SH-SY5Y (cell line): ENCODE measurements around the gene FRMD4A.

ENCODE experiments used
- GATA2 ChIP-seq: IDR thresholded peaks from 2 replicates; pipeline ENCODE4 v1.6.1; 2011; ENCODE audit warnings: mild to moderate bottlenecking, low read depth, low read length
- GATA3 ChIP-seq: IDR thresholded peaks from 2 replicates; pipeline ENCODE4 v1.6.1; 2011; ENCODE audit warnings: low read depth, mild to moderate bottlenecking, low read length, moderate library complexity

The FRMD4A gene

DNA sequence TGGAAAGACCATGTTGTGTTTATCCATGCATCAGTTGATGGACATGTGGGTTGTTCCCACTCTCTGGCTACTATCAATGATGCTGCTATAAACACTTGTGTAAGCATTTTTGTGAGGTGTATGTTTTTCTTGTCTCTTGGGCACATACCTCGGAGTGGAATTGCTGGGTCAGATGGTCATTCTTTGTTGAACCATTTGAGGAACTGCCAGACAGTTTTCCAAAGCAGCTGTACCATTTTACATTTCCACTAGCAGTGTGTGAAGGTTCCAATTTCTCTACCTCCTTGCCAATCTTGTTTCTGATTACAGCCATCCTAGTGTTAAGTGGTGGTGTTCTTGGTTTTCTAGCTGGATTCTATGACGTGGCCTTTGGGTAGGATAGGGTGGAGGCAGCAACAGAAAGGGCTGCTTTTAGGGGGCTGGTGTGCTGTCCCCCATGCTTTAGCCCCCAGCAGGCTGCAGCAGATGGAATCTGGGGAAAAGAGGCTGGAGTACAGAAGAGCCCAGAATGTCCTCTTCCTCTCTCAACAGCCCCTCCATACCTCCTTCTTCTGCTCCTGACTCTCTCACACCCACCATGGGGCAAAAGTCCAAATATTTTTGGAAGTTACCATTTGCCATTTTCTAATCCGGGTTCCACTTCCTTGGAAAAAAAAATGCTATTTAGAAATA is 352.7 kb downstream of the FRMD4A start:
- TF ChIP-seq GATA2, result no peak
- no peak for TF ChIP-seq GATA3

DNA sequence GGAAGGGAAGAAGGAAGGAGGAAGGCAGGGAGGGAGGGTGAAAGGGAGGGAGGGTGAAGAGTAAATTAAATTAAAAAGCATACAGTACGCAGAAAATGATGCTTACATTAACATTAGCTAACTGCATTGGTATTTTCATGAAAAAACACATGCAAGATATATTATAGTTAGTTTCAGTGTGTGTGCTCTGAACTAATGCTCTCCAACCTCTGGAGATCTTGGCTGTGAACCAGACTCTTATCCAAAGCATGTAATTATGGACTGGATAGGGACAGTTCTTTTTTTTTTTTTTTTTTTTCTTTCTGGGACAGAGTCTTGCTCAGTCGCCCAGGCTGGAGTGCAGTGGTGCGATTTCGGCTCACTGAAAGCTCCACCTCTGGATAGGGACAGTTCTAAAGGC is 357.0 kb downstream of the FRMD4A start:
- TF ChIP-seq GATA2, result no peak
- TF ChIP-seq GATA3, result no peak

DNA sequence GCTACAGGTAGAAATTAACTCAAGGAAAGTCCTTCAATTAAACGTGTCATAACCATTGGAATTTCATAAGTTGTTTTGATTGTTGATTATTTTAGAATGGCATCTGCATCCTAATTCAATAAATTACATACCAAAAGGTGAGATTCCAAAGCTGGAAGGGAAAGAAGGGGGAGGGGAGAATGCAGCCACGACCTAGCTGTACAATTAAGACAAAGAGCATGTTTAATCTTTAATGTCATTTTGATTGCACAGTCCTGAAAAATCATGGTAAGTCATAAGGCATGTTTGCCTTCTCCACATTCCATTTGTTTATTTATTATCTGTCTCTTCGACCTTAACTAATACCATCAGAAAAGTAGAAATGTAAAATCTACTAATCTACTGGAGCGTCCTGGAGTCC is 358.1 kb downstream of the FRMD4A start:
- TF ChIP-seq GATA2 (no peak), GATA3 (no peak)

DNA sequence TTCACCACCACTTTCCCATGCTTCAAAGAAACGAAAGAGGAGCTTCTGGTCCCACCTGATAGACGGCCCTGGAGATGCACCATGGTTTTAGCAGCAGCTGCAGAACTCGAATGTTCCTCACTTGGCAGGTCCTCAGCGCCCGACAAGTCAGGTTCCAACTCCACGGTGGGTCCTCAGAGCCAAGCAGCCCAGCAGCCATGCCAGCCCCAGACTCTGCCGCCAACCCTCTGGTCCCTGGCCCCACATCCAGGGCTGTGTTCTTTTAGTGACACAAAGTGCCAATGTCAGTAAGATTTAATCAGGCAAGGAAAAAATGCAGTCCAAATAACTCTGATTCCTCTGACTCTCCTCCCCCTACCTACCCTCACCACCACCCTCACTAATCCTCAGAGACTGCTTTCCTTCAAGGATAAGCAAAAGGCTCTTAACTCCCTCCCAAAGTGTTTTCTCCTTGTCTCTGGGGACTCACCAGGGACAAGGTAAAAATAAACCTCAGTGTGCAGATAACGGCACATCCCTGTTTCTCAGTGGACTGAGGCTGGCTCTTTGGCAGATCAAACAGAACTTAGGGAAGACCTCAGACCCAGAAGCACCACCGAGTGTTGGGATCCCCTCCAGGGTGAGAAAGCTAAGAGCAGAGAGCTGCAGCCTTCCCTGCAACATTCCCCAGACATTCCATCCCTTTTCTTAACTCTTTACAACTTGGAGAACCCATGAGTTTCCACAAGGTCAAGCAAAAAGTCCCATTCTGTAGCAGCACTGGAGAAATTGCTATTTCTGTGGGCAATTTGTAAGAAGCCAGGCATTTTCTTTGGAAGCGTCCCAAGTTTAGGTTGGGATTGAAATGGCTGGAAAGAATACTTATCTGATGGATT is 358.9 kb downstream of the FRMD4A start:
- no peak for TF ChIP-seq GATA3
- TF ChIP-seq GATA2, result no peak

DNA sequence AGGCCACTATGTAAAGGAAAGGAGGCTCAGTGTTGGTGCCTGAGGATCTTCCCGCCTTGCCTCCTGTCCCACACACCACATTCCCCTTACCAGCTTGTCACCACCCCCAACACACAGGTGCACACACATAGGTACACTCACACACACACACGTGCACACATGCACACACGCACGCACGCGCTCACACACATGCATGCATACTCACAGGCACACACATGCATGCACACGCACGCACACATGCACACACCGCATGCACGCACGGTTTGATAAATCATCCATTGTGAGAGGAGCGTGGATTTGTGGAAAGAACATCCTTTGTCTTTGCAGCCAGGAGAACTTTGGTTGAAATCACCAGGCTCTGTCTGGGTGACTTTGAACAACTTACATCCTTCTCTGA is 359.8 kb downstream of the FRMD4A start:
- TF ChIP-seq GATA3, result no peak
- TF ChIP-seq GATA2, result no peak

DNA sequence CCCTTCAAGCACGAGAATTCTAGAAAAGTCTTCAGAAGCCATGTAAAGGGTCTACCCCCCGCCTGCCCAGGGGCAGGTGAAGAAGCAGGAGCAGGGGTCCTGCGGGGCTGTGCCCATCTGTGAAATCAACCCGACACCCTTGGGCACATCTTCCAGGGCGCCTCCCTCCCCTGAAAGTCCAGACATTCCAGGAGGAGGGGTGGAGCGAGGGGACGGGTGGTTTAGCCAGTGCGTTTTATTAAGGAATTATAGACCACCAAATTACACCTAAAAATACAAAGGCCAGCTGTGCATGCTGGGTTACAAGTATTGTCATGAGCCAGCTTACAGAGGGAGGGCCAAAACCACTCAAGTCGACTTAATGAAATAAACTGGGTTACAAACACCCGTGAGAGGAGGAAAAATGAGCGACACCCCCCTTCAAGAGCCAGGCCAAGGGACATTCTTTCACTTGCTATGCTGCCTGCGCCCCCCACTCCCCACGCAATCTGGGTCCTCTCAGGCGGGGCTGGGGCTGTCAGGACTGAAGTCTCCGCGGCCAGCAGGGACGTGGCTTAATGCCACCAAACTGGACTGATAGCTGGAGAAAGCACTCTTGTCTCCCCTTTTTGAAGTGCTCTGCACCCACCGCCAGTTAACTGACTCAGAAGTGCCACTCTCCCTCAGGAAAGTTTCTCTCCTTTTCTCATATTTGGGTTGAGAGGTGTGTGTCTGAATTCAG is 360.3 kb downstream of the FRMD4A start:
- TF ChIP-seq GATA2 (no peak), GATA3 (no peak)

DNA sequence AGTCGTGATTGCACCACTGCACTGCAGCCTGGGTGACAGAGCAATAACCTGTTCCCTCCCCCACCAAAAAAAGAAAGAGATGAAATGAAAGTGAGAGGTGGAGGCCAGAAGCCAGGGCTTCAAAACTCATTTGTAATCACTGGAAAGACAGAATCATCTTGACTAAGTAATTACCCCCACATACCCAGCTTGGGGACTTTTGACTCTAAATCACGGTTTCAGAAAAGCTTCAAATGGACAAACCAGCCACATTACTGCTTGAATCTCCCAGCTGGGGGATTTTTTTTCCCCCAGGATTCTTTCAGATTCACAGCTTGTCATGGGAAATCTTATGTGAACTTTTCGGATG is 361.0 kb downstream of the FRMD4A start:
- TF ChIP-seq GATA2, result no peak
- no peak for TF ChIP-seq GATA3

DNA sequence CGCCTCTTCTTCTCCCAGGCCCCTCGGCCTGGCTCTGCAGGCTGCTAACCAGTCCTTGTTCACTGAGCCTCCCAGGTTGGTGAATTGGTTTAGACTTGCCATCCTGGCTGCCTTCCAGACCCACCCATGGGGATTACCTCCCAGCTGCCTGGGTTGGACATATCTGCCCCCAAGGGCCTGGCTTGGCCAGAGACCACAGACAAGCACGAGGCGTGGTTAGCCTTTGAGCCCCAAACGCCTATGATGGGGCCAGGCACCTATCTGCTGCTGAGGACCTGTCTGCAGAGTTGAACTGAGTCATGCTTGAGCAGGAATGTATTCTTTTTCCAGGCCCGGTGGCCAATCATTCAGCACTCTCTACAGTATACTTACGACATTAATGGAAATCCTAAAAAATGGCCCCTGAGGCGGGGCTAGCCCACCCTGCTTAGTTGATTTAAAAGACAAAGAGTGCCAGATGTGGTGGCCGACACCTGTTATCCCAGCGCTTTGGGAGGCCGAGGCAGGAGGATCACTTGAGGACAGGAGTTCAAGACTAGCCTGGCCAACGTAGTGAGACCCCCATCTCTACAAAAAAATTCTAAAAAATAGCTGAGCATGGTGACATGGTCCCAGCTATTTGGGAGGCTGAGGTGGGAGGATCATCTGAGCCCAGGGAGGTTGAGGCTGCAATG is 361.5 kb downstream of the FRMD4A start:
- no peak for TF ChIP-seq GATA3
- TF ChIP-seq GATA2, result no peak

DNA sequence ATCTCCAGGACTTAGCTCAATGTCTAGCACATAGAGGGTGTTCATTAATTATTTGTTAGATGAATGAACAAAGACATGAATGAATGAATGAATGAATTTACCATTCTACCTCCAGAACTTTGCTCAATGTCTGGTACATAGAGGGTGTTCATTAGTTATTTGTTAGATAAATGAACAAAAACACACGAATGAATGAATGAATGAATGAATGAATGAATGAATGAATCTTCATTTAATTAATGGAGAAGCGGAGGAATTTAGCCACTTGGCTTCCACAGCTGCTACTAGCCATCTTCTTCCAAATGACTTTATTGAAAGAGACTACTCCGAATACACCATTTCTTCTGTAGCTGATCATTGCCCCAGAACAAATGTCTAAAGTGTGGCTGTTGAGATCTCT is 368.9 kb downstream of the FRMD4A start:
- TF ChIP-seq GATA3 (no peak), GATA2 (no peak)

DNA sequence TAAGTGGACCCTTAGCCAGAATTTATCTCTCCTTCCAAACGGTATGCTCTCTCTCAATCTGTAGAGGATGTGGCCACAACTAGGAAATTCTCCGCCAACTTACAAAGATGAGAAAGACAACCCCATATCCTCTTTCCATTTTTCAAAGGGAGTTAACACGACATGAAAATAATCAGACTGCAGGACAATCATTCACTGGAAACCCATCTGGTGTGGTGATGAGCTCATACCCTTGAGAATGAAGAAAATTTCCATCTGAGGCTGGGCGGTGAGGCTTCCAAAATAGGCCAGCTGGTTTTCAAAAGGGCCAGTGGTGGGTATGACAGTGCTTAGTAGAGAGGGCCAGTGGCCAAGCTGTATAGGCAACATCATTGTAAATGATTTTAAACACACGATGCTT is 369.6 kb downstream of the FRMD4A start:
- no peak for TF ChIP-seq GATA2
- TF ChIP-seq GATA3, result no peak

DNA sequence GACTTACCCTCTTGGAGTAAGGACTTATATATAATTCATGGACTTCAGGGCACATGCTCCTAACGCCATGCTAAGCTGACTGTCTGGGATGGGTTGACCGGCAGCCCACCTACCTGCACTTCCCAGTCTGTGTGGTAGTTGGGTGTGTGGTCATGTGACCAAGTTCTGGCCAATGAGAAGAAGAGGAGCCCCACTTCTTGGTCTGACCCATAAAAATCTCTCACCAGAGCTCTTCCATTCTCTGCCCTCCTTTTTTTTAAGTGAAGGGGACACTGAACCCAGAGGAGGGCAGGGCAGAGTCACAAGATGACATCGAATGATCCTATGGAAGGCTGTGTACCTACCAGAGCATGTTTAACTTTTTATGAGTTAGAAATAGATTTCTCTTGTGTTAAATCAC is 370.1 kb downstream of the FRMD4A start:
- TF ChIP-seq GATA3 (no peak), GATA2 (no peak)

DNA sequence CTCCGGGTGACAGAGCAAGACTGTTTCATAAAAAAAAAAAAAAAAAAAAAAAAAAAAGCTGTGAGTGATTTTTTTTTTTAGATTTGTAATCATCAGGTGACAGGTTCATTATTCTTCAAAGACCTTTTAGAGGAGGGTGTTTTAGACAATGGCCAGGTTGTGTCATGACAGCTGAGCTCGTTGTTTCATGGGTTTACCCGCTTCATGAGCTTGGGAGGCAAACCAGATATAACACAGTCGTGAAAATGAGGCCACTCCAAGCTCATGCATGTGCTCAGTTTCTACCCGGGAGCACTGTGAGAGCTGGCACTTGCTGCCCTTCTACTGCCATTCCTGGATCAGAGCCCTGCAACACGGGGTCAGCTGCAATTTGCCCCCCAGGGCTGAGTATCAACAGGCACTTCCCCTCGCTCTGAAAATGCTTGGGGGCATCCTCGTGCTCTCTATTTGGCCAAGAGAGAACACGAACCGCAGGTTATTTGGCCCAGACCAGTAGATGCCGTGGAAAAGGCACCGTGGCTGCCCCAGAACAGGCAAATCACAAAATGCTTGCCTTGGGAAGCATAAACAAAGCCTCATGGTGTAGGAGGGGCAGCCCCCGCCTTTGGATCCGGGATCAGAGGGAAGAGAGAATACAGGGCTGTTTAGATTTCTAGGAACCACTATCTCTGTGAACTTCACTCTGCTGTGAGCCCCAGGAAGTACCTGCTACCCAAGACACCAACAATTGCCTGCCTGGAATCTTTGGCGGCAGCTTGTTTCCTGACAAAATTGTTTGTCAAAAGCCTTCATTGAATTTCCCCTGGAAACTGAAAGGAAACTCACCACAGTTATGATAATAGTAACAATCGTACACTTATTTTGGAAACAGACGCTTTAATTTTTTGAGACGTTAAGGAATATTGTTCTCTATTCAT is 371.0 kb downstream of the FRMD4A start:
- no peak for TF ChIP-seq GATA3
- no peak for TF ChIP-seq GATA2

DNA sequence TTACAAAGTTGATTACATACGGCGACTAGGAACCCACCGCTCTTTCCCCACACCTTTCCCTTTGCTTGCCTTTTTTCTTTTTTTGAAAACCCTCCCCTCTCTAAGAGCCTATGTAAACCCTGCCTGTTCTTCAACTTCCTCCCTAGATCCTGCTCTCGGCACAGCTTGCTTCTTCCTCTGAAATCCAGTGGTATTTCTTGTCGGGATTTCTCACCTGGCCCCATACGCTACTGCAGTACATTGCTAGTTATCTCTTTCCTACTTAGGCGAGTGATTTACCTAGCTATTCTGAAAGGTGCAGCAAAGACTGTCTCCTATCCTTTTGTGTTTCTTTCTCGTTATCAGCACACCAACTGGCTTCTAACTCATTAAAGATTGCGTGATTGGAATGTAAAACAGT is 372.9 kb downstream of the FRMD4A start:
- TF ChIP-seq GATA2 (no peak), GATA3 (no peak)
